ENCODE results near the gene PHEX. TPM values are rescaled to one million over a fixed set of nuclear protein-coding genes. Genes with fewer than 3 reads are reported as not detected.

The PHEX gene
- total RNA-seq, 2 donors from 2014 or later, result 0.24 to 0.37 TPM

- TF ChIP-seq, protein P1, sequence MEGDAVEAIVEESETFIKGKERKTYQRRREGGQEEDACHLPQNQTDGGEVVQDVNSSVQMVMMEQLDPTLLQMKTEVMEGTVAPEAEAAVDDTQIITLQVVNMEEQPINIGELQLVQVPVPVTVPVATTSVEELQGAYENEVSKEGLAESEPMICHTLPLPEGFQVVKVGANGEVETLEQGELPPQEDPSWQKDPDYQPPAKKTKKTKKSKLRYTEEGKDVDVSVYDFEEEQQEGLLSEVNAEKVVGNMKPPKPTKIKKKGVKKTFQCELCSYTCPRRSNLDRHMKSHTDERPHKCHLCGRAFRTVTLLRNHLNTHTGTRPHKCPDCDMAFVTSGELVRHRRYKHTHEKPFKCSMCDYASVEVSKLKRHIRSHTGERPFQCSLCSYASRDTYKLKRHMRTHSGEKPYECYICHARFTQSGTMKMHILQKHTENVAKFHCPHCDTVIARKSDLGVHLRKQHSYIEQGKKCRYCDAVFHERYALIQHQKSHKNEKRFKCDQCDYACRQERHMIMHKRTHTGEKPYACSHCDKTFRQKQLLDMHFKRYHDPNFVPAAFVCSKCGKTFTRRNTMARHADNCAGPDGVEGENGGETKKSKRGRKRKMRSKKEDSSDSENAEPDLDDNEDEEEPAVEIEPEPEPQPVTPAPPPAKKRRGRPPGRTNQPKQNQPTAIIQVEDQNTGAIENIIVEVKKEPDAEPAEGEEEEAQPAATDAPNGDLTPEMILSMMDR (conservative IDR thresholded peaks at IDR 0.05), result no peak
- H3K4me3 Mint-ChIP-seq, result no peak overlapping the region
- peaks cover 54% of the 10 kb centered on the region for H3K36me3 Mint-ChIP-seq (ENCODE audit: low read depth)
- no peaks in the 10 kb centered on the region for H3K27me3 ChIP-seq (ENCODE audit: control insufficient read depth, insufficient read depth, low read length, poor library complexity, severe bottlenecking)
- H3K27me3 Mint-ChIP-seq (ENCODE audit: insufficient read depth), result no peaks in the 10 kb centered on the region
- 91% methylated on average over 10 of the region's 10 CpGs; no CpG with 5 or more reads in 1 of the 2 experiments for WGBS, 2 experiments (ENCODE audit: insufficient coverage in 1 of 2, insufficient read length in 1 of 2)
- no peak overlapping the region for H3K4me3 ChIP-seq (ENCODE audit: low read length)
- H3K4me1 ChIP-seq (ENCODE audit: control insufficient read depth, insufficient read depth, low read length), result no peaks in the 10 kb centered on the region
- no peaks in the 10 kb centered on the region for H3K36me3 ChIP-seq (ENCODE audit: control insufficient read depth, insufficient read depth, low read length)
- H3K9ac ChIP-seq (ENCODE audit: extremely low read depth, low read length, poor library complexity, severe bottlenecking), result no peak overlapping the region
- H3K4me1 Mint-ChIP-seq, result peaks cover 2% of the 10 kb centered on the region
- no peak overlapping the region for H3K27ac ChIP-seq (ENCODE audit: low read depth, low read length)
- no peak for DNase-seq
- H3K9me3 Mint-ChIP-seq, result peaks cover 7% of the 10 kb centered on the region
- H3K9me3 ChIP-seq (ENCODE audit: control insufficient read depth, low read length), result no peaks in the 10 kb centered on the region
- no peak overlapping the region for H3K27ac Mint-ChIP-seq
Measured at GRCh38 chrX:22004866-22005265, 27.3 kb upstream of the PHEX start.

- Histone ChIP-seq H3K27me3 (ENCODE audit: control insufficient read depth, insufficient read depth, low read length, poor library complexity, severe bottlenecking) (no peaks in the 10 kb centered on the region), H3K4me1 (ENCODE audit: control insufficient read depth, insufficient read depth, low read length) (no peaks in the 10 kb centered on the region), H3K36me3 (ENCODE audit: control insufficient read depth, insufficient read depth, low read length) (no peaks in the 10 kb centered on the region), H3K9me3 (ENCODE audit: control insufficient read depth, low read length) (no peaks in the 10 kb centered on the region), H3K4me3 (ENCODE audit: low read length) (no peak overlapping the region), H3K9ac (ENCODE audit: extremely low read depth, low read length, poor library complexity, severe bottlenecking) (no peak overlapping the region), H3K27ac (ENCODE audit: low read depth, low read length) (no peak overlapping the region)
- Mint-ChIP-seq H3K4me1 (peaks cover 3% of the 10 kb centered on the region), H3K9me3 (peaks cover 12% of the 10 kb centered on the region), H3K36me3 (ENCODE audit: low read depth) (peaks cover 11% of the 10 kb centered on the region), H3K27ac (no peak overlapping the region), H3K27me3 (ENCODE audit: insufficient read depth) (no peaks in the 10 kb centered on the region), H3K4me3 (no peak overlapping the region)
- WGBS, 2 experiments (ENCODE audit: insufficient coverage in 1 of 2, insufficient read length in 1 of 2), result 85 to 89% methylated on average over 4 of the region's 5 CpGs
- no peak for DNase-seq
- TF ChIP-seq, protein P1 (conservative IDR thresholded peaks at IDR 0.05), result no peak
Measured at GRCh38 chrX:22012051-22012450, 20.1 kb upstream of the PHEX start.

- no peak overlapping the region for H3K4me3 Mint-ChIP-seq
- peaks cover 11% of the 10 kb centered on the region for H3K36me3 Mint-ChIP-seq (ENCODE audit: low read depth)
- H3K27me3 Mint-ChIP-seq (ENCODE audit: insufficient read depth), result no peaks in the 10 kb centered on the region
- no peaks in the 10 kb centered on the region for H3K36me3 ChIP-seq (ENCODE audit: control insufficient read depth, insufficient read depth, low read length)
- DNase-seq, result no peak
- peaks cover 3% of the 10 kb centered on the region for H3K4me1 Mint-ChIP-seq
- peaks cover 12% of the 10 kb centered on the region for H3K9me3 Mint-ChIP-seq
- TF ChIP-seq, protein P1 (conservative IDR thresholded peaks at IDR 0.05), result no peak
- no peak overlapping the region for H3K27ac ChIP-seq (ENCODE audit: low read depth, low read length)
- H3K4me1 ChIP-seq (ENCODE audit: control insufficient read depth, insufficient read depth, low read length), result no peaks in the 10 kb centered on the region
- H3K27ac Mint-ChIP-seq, result no peak overlapping the region
- H3K9ac ChIP-seq (ENCODE audit: extremely low read depth, low read length, poor library complexity, severe bottlenecking), result no peak overlapping the region
- no peaks in the 10 kb centered on the region for H3K9me3 ChIP-seq (ENCODE audit: control insufficient read depth, low read length)
- 92 to 98% methylated on average over 7 of the region's 7 CpGs for WGBS, 2 experiments (ENCODE audit: insufficient coverage in 1 of 2, insufficient read length in 1 of 2)
- H3K27me3 ChIP-seq (ENCODE audit: control insufficient read depth, insufficient read depth, low read length, poor library complexity, severe bottlenecking), result no peaks in the 10 kb centered on the region
- H3K4me3 ChIP-seq (ENCODE audit: low read length), result no peak overlapping the region
Measured at GRCh38 chrX:22012931-22013330, 19.2 kb upstream of the PHEX start.

Data from endodermal cell (in vitro differentiated cells).